K562 (cell line): ENCODE measurements around the gene ZNF625. TPM values are rescaled to one million over a fixed set of nuclear protein-coding genes. Genes with fewer than 3 reads are reported as not detected.

Experiments
- ATAC-seq: fragments of 200-7000 bp; cut with Tn5 transposase; 3 replicates; pipeline ENCODE4 v1.9.1; 2020; ENCODE audit warnings: moderate library complexity
- BruUV-seq: library from RNA; stranded (reverse); fragments of 400-500 nt; replicated peaks from 2 replicates; lab custom pipeline; 2021; lab: Mats Ljungman, UMichigan
- CTCF ChIA-PET: fragments of 300-600 bp; formaldehyde crosslinking; extraction: SDS; loops from one replicate; lab custom pipeline; 2021; ENCODE audit warnings: low intra/inter-chr PET ratio; lab: Yijun Ruan, JAX
- POLR2A ChIA-PET: fragments of 300-600, 350-650 bp; sonication (Branson Sonifier 250); formaldehyde crosslinking; extraction: SDS; loops from one replicate; lab custom pipeline; 2021; ENCODE audit warnings: antibody characterized with exemption, inconsistent platforms; lab: Yijun Ruan, JAX
- DNase-seq, 4 experiments: peaks; one replicate each; pipeline versions ENCODE4 v3.0.0 to v3.0.0-alpha.2; 2011 to 2018; ENCODE audit warnings: low spot score in 3 of 4, mixed read lengths in 3 of 4; ENCODE audit errors: extremely low read depth in 1 of 4
- FAIRE-seq: peaks from 2 replicates; lab custom pipeline; 2011; peaks lifted over from hg19 to GRCh38; lab: Jason Lieb, UNC
- H2AFZ ChIP-seq: 2 replicates; pipeline ENCODE4 v1.6.0; 2011; ENCODE audit warnings: low read depth, low read length, control low read depth, inconsistent platforms
- H3K27ac ChIP-seq: fragments of 200-600 bp; 3 replicates; pipeline ENCODE4 v1.8.0; 2011; ENCODE audit warnings: low read depth, mild to moderate bottlenecking, control low read depth, inconsistent platforms, low read length, moderate library complexity, mixed read lengths; ENCODE audit errors: extremely low read depth
- H3K27me3 ChIP-seq, 2 experiments: fragments of 300-600 bp in 1 of 2; 2 replicates in 1 of 2; 3 replicates in 1 of 2; pipeline versions ENCODE4 v1.6.0 to v1.8.0; 2011; ENCODE audit warnings: inconsistent platforms in 2 of 2, low read length in 2 of 2, mild to moderate bottlenecking in 1 of 2, mixed read lengths in 1 of 2, moderate library complexity in 1 of 2; ENCODE audit not compliant: control insufficient read depth in 2 of 2, insufficient read depth in 2 of 2
- H3K36me3 ChIP-seq: fragments of 300-600 bp; 3 replicates; pipeline ENCODE4 v1.8.0; 2011; ENCODE audit warnings: mild to moderate bottlenecking, low read length, inconsistent platforms; ENCODE audit not compliant: control insufficient read depth, insufficient read depth
- H3K4me1 ChIP-seq, 2 experiments: fragments of 200-600 bp in 1 of 2; replicated peaks in 1 of 2; 2 replicates in 1 of 2; 3 replicates in 1 of 2; pipeline versions ENCODE4 v1.5.1 to v1.8.0; 2011; ENCODE audit warnings: inconsistent platforms in 2 of 2, low read length in 2 of 2, mild to moderate bottlenecking in 1 of 2, mixed read lengths in 1 of 2, moderate library complexity in 1 of 2; ENCODE audit not compliant: control insufficient read depth in 2 of 2, insufficient read depth in 2 of 2
- H3K4me2 ChIP-seq: 2 replicates; pipeline ENCODE4 v1.6.1; 2011; ENCODE audit warnings: low read length, control low read depth, inconsistent platforms, mixed read lengths; ENCODE audit not compliant: insufficient read depth
- H3K4me3 ChIP-seq: fragments of 200-600 bp; sonication (generic), shearing (Covaris generic); 2 replicates; pipeline ENCODE4 v1.5.1; 2016; ENCODE audit warnings: control low read depth, inconsistent platforms
- H3K79me2 ChIP-seq: fragments of 200-600 bp; 3 replicates; pipeline ENCODE4 v1.8.0; 2011; ENCODE audit warnings: low read length, inconsistent platforms; ENCODE audit not compliant: control insufficient read depth, insufficient read depth
- H3K9ac ChIP-seq, 2 experiments: 2 replicates each; pipeline versions ENCODE4 v1.6.0 to v1.6.1; 2011; ENCODE audit warnings: low read depth in 2 of 2, low read length in 2 of 2, control low read depth in 1 of 2, inconsistent platforms in 1 of 2, mild to moderate bottlenecking in 1 of 2, mixed read lengths in 1 of 2; ENCODE audit not compliant: insufficient read depth in 1 of 2
- H3K9me1 ChIP-seq: one replicate; pipeline ENCODE4 v1.6.0; 2011; ENCODE audit warnings: inconsistent platforms, mild to moderate bottlenecking, low read length, moderate library complexity; ENCODE audit not compliant: control insufficient read depth, insufficient read depth
- H3K9me3 ChIP-seq: replicated peaks from 2 replicates; pipeline ENCODE4 v1.5.1; 2011; ENCODE audit warnings: low read depth, low read length, inconsistent platforms; ENCODE audit not compliant: control insufficient read depth, insufficient read depth
- H4K20me1 ChIP-seq: replicated peaks from 2 replicates; pipeline ENCODE4 v1.6.1; 2011; ENCODE audit warnings: low read length, inconsistent platforms, mixed read lengths; ENCODE audit not compliant: control insufficient read depth, insufficient read depth
- CTBP1 ChIP-seq: fragments of 450-650 bp; IDR thresholded peaks from 2 replicates; pipeline ENCODE4 v1.6.1; 2016; ENCODE audit warnings: borderline replicate concordance
- NFYB ChIP-seq: IDR thresholded peaks from 2 replicates; pipeline ENCODE4 v1.6.1; 2011; ENCODE audit warnings: mild to moderate bottlenecking, moderate library complexity; ENCODE audit not compliant: insufficient read length; ENCODE audit errors: extremely low read depth
- NR2C2 ChIP-seq, 2 experiments: fragments of 200-800 bp in 1 of 2; sonication (Bioruptor generic) in 1 of 2; sonication (generic) in 1 of 2; formaldehyde crosslinking in 1 of 2; IDR thresholded peaks; 2 replicates each; pipeline versions ENCODE4 v1.6.1 to v1.8.0; 2016 to 2022; ENCODE audit warnings: mild to moderate bottlenecking in 1 of 2, missing compliant biosample characterization in 1 of 2, missing genetic modification characterization in 1 of 2, missing genetic modification reagents in 1 of 2
- RBFOX2 ChIP-seq: fragments of 200-400 bp; formaldehyde crosslinking; IDR thresholded peaks from 2 replicates; pipeline ENCODE4 v1.6.1; 2017; ENCODE audit warnings: low read depth, mild to moderate bottlenecking, low read length, moderate library complexity
- RBM15 ChIP-seq: fragments of 200-400 bp; formaldehyde crosslinking; IDR thresholded peaks from 2 replicates; pipeline ENCODE4 v1.6.1; 2018; ENCODE audit warnings: mild to moderate bottlenecking, low read length, moderate library complexity; ENCODE audit not compliant: insufficient read depth
- ZNF143 ChIP-seq: sonication (generic); formaldehyde crosslinking; IDR thresholded peaks from 2 replicates; pipeline ENCODE4 v1.9.0; 2022; ENCODE audit warnings: mild to moderate bottlenecking, missing genetic modification reagents
- WGBS: fragments of 100-300 bp; shearing (Covaris generic); methylation state at CpG from one replicate; pipeline ENCODE4 v1.1.6; 2016; ENCODE audit warnings: low coverage, mixed read lengths; ENCODE audit not compliant: insufficient coverage; ENCODE audit errors: missing lambda C conversion rate; 5-methylcytosine and 5-hydroxymethylcytosine counted together
- in situ Hi-C: fragments of 300-500 bp; cut with MboI; formaldehyde crosslinking; loops from 4 replicates; pipeline ENCODE4 v1.15.0; 2018; ENCODE audit warnings: inconsistent platforms, mixed read lengths
- intact Hi-C: fragments of 100-400 bp; cut with micrococcal nuclease; formaldehyde crosslinking; loops from 2 replicates; pipeline ENCODE4 v1.14.2; 2022
- polyA plus RNA-seq, 8 experiments: library from polyadenylated mRNA; depleted of rRNA in 4 of 8; stranded (reverse) in 5 of 8; unstranded in 3 of 8; fragments of >200 nt; fragmentation: Nextera tagmentation in 2 of 8; fragmentation: Illumina TruSeq in 1 of 8; extraction: Ambion mirVana in 2 of 8; extraction: Trizol in 1 of 8; gene quantifications; 2 replicates each; pipeline versions ENCODE4 v1.2.1 to v1.2.3, GENCODE V29; 2011 to 2014; ENCODE audit warnings: inconsistent platforms in 1 of 8, missing spikeins in 1 of 8
- total RNA-seq, 7 experiments: library from RNA; depleted of rRNA in 6 of 7; stranded (reverse); fragments of >200 nt in 6 of 7; fragmentation: Illumina TruSeq in 2 of 7; extraction: Trizol in 2 of 7; gene quantifications; 2 replicates each; pipeline versions ENCODE4 v1.2.1 to v1.2.3, GENCODE V29; 2011 to 2021; ENCODE audit warnings: low replicate concordance in 1 of 7
- TF ChIP-seq, protein P1 (sequence below), 2 experiments: fragments of 450-650 bp; conservative IDR thresholded peaks; 2 replicates each; pipeline ENCODE4 v1.6.1; 2017; ENCODE audit warnings: mild to moderate bottlenecking in 2 of 2, moderate library complexity in 2 of 2

Gene ZNF625
- total and polyA plus RNA-seq, 9 of the 15 experiments (the other 6 are each of a cell fraction or from before 2014, with no cell fraction given) = 0.07 to 0.09 TPM; not detected in 7

DNA sequence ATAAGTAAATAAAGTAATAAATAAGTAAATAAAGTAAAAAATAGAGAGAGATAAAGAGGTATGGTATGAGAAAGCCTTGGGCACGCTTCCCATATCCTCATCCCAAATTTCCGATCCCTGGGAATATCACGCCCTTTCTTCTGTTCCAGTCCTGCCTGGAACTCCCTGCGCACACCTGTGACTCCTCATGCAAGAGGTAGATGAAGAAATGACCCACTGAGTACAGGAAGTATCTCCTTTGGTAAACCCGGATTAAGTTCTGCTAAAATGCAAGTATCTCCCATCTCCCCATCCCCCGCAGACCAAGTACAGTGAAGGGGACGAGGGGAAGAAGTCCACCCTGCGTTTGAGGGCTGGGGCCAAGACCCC, 6.0 kb upstream of the ZNF625 start:
- no peaks in the 10 kb centered on the region for H3K27me3 ChIP-seq
- H3K9me1 ChIP-seq = no peaks in the 10 kb centered on the region
- peaks cover 3% of the 10 kb centered on the region; the same call in 1 of the 2 replicates for H3K9me3 ChIP-seq
- H3K79me2 ChIP-seq = peaks cover 14% of the 10 kb centered on the region
- BruUV-seq = no TSS peak
- H3K27ac ChIP-seq = no peak overlapping the region; the same call in 2 of the 3 replicates
- peaks cover 4 to 8% of the 10 kb centered on the region in 2 experiments; a peak in 3 of 5 replicates for H3K4me1 ChIP-seq
- no peak for FAIRE-seq
- no peaks in the 10 kb centered on the region for H3K36me3 ChIP-seq
- peak overlapping the region; percentile 100 for H3K4me3 ChIP-seq
- no peak for DNase-seq
- peak overlapping the region; percentile 91 for H3K4me2 ChIP-seq
- 47% methylated on average over 8 of the region's 8 CpGs for WGBS
- peak overlapping the region in 1 of 2 experiments; percentile 94; a peak in 1 of 4 replicates for H3K9ac ChIP-seq
- TF ChIP-seq ZNF143 (CRISPR knock-in tag) = no peak
- no peak for TF ChIP-seq NR2C2 (CRISPR knock-in tag; IDR thresholded peaks at IDR 0.05)
- TF ChIP-seq NR2C2 (tag; IDR thresholded peaks at IDR 0.05) = 0 out of 2 replicates have a peak, but pooled peaks have one; percentile 22
- intact Hi-C loops (no loop called here), in situ Hi-C loops (no loop called here)
- H2AFZ ChIP-seq = peak overlapping the region; percentile 98
- no peaks in the 10 kb centered on the region for H4K20me1 ChIP-seq
- ChIA-PET CTCF (no interaction called here), POLR2A (interaction anchor here (0.6 kb wide), 4 partner anchors 9 to 123 kb away, joined by 3 to 4 read pairs (median 3); no protein-coding TSS in a partner anchor)
- ATAC-seq = no peak

- Histone ChIP-seq H3K9ac (no peak overlapping the region), H3K79me2 (peaks cover 14% of the 10 kb centered on the region), H3K4me1 (peaks cover 4 to 14% of the 10 kb centered on the region in 2 experiments; a peak in 4 of 5 replicates), H3K9me1 (no peaks in the 10 kb centered on the region), H3K4me2 (no peak overlapping the region), H2AFZ (no peak overlapping the region), H3K27me3 (peaks cover 6 to 11% of the 10 kb centered on the region in 2 experiments; a peak in 3 of 5 replicates), H3K4me3 (no peak overlapping the region), H4K20me1 (no peaks in the 10 kb centered on the region), H3K27ac (no peak overlapping the region), H3K36me3 (no peaks in the 10 kb centered on the region), H3K9me3 (peaks cover 7% of the 10 kb centered on the region; the same call in 1 of the 2 replicates)
- BruUV-seq = no TSS peak
- DNase-seq (peak in 3 of 4 experiments; percentile 31 to 64 (median 54)), FAIRE-seq (no peak), ATAC-seq (no peak)
- ChIA-PET POLR2A (interaction anchor here (0.5 to 0.6 kb wide), 3 partner anchors 10 to 610 kb away, joined by 3 to 5 read pairs (median 3); no protein-coding TSS in a partner anchor), CTCF (no interaction called here)
- intact Hi-C loops = no loop called here
- TF ChIP-seq RBFOX2 (no peak), NFYB (peak; percentile 12), RBM15 (no peak), CTBP1 (no peak)
- TF ChIP-seq, protein P1, sequence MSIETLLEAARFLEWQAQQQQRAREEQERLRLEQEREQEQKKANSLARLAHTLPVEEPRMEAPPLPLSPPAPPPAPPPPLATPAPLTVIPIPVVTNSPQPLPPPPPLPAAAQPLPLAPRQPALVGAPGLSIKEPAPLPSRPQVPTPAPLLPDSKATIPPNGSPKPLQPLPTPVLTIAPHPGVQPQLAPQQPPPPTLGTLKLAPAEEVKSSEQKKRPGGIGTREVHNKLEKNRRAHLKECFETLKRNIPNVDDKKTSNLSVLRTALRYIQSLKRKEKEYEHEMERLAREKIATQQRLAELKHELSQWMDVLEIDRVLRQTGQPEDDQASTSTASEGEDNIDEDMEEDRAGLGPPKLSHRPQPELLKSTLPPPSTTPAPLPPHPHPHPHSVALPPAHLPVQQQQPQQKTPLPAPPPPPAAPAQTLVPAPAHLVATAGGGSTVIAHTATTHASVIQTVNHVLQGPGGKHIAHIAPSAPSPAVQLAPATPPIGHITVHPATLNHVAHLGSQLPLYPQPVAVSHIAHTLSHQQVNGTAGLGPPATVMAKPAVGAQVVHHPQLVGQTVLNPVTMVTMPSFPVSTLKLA (conservative IDR thresholded peaks at IDR 0.05) = no peak
- in situ Hi-C loops = no loop called here
- 43% methylated on average over 25 of the region's 25 CpGs for WGBS
Observed at GRCh38 chr19:12159773-12160414, 3.4 kb upstream of the ZNF625 start.
